Astrocyte (in vitro differentiated cells and primary cell): Measurements from ENCODE around the gene CYP4F8.

ENCODE experiments used
- CTCF ChIP-seq: IDR thresholded peaks from 2 replicates; pipeline ENCODE4 v1.5.1; 2011; ENCODE audit warnings: low read depth, mild to moderate bottlenecking, inconsistent platforms, low read length, moderate library complexity; ENCODE audit not compliant: insufficient read depth
- EZH2 ChIP-seq: IDR thresholded peaks from 2 replicates; pipeline ENCODE4 v1.6.1; 2012; ENCODE audit warnings: mild to moderate bottlenecking, low read length, inconsistent platforms; ENCODE audit not compliant: insufficient read depth

- TF ChIP-seq EZH2 (no peak), CTCF (no peak)
These were observed 54.9 kb downstream of the CYP4F8 start for GRCh38 chr19:15669891-15670290.
